Occipital lobe (tissue), 2 donors: ENCODE measurements around the gene ANAPC15. TPM values are rescaled to one million over a fixed set of nuclear protein-coding genes. Genes with fewer than 3 reads are reported as not detected.
"Not testable (repeated sequence)": the region's sequence is repeated elsewhere in the genome, so short reads cannot be mapped to it uniquely, and the experiment has no call there.

Experiments used
- DNase-seq: peaks from one replicate; lab custom pipeline; 2025; lab: John Stamatoyannopoulos, UW
- total RNA-seq: library from RNA; depleted of rRNA; stranded (reverse); fragments of >200 nt; gene quantifications from one replicate; pipeline ENCODE4 v1.2.3, GENCODE V29; 2014

ANAPC15 gene
- 11.7 TPM for total RNA-seq

GRCh38 chr11:72112143-72112977, at the start of gene ANAPC15:
ANAPC15 (minus strand) TSS chr11:72112695; CDS start chr11:72111276, 1,419 bp downstream.
- DNase-seq, result peak; percentile 95

GRCh38 chr11:72160319-72160718, 47.8 kb upstream of the ANAPC15 start:
- DNase-seq, result no peak

DNA sequence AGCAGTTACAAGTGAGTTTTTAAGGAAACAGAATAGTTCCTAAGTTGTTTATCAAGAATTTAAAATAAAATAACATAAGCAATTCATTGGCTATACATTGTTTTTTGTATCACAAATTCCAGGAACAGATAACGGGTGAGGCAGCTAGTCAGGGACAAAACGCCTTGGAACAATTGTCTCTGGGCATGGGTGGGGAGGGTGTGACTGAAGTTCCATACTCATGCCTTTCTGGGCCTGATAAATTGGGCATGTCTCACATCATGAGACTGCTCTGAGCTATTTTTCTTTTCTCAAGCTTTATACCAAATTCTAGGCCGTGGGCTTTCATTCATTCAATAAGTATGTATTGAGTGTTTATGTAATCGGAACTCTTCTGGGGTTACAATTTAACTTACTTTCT, 44.6 kb upstream of the ANAPC15 start:
- no peak for DNase-seq

DNA sequence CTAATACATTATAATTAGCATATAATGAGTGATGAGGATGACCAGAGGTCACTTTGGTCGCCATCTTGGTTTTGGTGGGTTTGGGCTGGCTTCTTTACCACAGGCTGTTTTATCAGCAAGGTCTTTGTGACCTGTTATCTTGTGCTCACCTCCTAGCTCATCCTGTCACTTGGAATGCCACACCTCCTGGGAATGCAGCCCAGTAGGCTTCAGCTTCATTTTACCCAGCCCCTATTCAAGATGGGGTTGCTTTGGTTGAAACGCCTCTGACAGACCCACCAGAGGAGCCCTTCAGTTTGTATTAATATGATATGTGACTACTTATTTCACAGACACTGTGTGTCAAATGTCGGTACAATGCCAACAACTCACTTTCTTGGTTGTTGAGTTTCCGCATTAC, 43.3 kb upstream of the ANAPC15 start:
- no peak for DNase-seq

DNA sequence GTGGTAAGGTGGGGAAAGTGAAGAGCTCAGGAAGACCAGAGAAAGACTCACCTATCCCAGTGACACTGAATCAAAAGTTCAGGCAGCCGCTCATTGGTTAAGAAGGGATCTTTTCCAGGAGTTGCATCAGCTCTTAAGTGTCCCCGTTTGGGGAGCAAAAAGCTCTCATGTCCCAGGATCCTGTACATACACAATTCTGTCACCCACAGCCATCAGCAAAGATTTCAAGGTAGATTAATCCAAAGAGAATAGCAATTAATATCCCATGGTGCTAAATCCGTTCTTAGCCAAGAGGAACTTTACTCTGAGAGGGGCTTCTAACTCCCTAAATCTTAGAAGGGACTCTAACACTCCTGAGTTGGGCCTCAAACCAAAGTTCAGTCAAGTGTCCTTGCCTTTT, 42.3 kb upstream of the ANAPC15 start:
- no peak for DNase-seq

DNA sequence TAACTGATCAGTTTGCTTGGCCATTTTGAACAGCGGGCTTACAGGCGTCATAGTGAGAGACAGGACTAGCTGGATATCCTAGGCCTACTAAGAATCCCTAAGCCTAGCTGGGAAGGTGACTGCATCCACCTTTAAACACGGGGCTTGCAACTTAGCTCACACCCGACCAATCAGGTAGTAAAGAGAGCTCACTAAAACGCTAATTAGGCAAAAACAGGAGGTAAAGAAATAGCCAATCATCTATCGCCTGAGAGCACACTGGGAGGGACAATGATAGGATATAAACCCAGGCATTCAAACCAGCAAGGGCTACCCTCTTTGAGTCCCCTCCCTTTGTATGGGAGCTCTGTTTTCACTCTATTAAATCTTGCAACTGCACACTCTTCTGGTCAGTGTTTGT, 41.4 kb upstream of the ANAPC15 start:
- DNase-seq, result not testable (repeated sequence)

DNA sequence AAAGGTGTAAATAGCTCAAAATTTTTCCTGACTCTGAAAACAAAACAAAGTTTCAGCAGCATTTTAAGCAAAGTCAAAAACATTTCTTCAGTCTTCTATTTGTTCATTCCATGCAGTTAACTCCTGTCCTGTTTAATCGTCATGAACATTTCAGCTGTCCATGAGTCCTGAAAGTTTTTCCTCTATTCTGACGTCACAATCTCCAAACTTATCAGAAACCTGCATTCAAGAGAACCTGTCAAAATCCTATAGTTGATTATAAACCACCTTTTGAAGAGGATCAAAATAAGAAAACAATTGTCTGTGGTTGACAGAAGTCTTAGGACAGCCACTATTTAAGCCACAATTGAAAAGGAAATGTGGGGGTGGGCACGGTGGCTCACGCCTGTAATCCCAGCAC, 38.4 kb upstream of the ANAPC15 start:
- DNase-seq, result no peak

- DNase-seq, result no peak
These were observed 34.1 kb upstream of the ANAPC15 start for GRCh38 chr11:72146625-72147024.

GRCh38 chr11:72144807-72145565, 32.5 kb upstream of the ANAPC15 start:
- no peak for DNase-seq

DNA sequence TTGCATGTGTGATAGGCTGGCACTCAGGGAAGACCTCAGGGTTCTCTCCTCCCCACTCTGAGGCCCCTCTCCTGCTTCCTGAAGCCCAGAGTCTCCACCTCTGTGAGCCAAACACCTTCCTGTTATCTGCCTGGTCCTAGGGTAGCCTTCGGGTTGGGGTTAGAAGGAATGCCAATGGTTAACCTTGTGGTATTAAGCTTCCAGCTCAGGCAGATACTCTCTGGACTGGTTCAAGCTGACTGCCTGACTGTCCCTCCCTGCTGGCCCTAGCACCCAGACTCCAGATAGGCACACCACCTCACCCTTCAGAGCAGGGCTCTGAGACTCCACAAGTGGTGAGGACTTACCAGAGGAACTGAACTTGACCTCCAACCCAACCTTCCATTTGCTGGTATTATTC, 30.0 kb upstream of the ANAPC15 start:
- DNase-seq, result not testable (repeated sequence)

- DNase-seq, result not testable (repeated sequence)
These were observed 29.6 kb upstream of the ANAPC15 start for GRCh38 chr11:72142086-72142485.

DNA sequence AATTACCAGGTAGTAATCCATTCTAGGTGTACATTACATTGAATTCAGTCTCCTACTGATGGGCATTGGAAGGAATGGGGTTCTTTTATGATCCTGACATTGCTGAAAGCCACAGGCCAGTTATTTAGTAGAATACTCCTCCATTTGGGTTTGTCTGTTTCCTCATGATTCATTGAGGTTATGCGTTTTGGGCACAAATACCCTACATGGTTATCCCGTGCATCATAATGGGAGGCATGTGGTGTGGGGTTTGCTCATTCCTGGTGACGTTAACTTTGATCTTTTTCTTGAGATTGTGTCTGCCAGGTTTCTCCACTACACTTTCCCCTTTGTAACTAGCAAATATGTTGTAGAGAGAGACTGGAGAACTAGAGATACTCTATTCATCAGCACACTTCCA, 28.6 kb upstream of the ANAPC15 start:
- no peak for DNase-seq

GRCh38 chr11:72140661-72141060, 28.2 kb upstream of the ANAPC15 start:
- DNase-seq, result no peak

DNA sequence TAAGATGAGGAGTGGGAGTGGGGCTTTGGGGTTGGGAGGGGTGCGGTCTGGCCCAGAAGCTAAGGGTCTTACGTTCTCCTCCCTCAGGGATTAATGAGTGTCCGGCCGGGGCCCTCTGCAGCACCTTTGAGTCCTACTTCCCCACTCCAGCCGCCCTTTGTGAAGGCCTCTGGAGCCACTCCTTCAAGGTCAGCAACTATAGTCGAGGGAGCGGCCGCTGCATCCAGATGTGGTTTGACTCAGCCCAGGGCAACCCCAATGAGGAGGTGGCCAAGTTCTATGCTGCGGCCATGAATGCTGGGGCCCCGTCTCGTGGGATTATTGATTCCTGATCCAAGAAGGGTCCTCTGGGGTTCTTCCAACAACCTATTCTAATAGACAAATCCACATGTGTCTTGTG, 27.0 kb upstream of the ANAPC15 start:
- DNase-seq, result no peak

GRCh38 chr11:72138821-72139390, 26.4 kb upstream of the ANAPC15 start:
- no peak for DNase-seq

DNA sequence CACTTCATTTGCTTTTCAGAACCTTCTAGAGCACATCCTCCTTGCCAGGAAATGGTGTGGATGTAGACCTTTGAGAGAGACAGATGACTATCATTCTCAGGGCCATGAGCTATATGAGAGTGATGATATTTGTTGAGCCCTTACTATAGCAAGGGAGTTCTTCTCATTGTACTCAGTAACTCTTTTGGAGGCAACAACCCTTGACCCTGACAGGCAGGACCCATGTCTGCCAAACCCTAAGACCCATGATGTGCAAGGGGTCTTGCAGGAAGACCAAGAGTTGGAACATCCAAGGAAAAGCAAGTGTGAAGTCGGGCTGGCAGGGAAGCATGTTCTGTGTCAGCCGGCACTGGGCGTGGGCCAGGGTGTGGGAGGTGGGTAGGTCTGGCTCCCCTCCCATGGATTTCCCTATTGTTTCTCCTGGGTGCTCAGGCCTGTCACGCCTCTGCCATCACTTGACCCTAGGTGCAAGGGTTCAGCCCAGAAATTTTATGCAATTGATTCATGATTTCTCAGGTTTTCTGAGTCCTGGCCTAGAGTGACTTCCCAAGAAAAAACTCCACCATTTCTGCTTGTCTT, 24.3 kb upstream of the ANAPC15 start:
- DNase-seq, result no peak

- DNase-seq, result no peak
These were observed 23.6 kb upstream of the ANAPC15 start for GRCh38 chr11:72135891-72136683.

- DNase-seq, result not testable (repeated sequence)
These were observed 23.0 kb upstream of the ANAPC15 start, which contains the start of gene FOLR3 for GRCh38 chr11:72135473-72135872. FOLR3 (plus strand) TSS chr11:72135725; CDS start chr11:72135953, 228 bp downstream.

- no peak for DNase-seq
These were observed 20.2 kb upstream of the ANAPC15 start for GRCh38 chr11:72132646-72133045.

- no peak for DNase-seq
These were observed 16.9 kb upstream of the ANAPC15 start for GRCh38 chr11:72129381-72129780.

GRCh38 chr11:72127923-72128322, 15.4 kb upstream of the ANAPC15 start:
- no peak for DNase-seq
